Measurements from ENCODE around the gene OR4E1.

OR4E1 gene

DNA sequence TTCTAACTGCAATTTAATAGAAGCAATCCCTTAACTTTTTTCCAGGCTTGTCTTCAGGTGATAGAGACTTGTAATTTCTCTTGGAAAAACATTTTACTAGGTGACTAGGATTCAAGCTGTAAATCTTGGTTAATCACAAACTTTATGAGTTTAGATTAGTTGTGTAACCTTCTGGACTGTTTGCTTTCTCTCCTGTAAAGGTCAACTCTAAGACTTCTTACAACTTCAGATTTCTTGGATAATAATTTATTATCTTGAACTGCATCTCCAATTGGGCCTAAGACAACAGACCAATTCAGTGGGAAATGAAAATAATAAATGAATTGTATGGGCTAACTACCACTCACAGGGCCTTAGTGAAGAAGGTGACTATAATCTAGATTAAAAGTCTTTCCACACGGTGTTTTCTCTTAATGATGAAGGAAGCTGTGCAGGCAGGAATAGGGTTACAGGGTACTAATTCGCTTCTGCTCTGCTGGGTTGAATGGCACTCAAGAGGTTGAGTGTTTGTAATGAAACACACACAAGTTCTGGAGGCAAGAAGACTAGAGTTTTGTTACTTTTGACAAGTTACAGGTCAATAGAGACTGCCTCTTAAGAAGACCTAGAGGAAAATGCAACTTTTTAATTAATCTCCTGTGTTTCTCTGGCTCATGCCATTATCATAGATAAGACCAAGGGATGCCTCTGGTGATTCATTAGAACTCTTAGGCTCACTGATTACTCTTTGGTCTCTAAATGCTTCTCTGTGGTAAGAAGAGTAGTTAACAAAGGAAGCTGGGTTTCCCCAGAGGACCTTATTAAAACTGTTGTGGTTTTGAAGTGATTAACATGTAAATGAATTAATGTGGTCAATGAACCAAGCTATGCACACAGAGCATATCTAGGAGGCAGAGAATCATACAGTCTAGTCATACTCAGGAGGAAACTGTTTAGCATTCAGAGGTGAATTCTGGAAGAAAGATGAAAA, 30.0 kb upstream of the OR4E1 start:
- TF ChIP-seq, protein P1, sequence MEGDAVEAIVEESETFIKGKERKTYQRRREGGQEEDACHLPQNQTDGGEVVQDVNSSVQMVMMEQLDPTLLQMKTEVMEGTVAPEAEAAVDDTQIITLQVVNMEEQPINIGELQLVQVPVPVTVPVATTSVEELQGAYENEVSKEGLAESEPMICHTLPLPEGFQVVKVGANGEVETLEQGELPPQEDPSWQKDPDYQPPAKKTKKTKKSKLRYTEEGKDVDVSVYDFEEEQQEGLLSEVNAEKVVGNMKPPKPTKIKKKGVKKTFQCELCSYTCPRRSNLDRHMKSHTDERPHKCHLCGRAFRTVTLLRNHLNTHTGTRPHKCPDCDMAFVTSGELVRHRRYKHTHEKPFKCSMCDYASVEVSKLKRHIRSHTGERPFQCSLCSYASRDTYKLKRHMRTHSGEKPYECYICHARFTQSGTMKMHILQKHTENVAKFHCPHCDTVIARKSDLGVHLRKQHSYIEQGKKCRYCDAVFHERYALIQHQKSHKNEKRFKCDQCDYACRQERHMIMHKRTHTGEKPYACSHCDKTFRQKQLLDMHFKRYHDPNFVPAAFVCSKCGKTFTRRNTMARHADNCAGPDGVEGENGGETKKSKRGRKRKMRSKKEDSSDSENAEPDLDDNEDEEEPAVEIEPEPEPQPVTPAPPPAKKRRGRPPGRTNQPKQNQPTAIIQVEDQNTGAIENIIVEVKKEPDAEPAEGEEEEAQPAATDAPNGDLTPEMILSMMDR (IDR thresholded peaks at IDR 0.05), result no peak

DNA sequence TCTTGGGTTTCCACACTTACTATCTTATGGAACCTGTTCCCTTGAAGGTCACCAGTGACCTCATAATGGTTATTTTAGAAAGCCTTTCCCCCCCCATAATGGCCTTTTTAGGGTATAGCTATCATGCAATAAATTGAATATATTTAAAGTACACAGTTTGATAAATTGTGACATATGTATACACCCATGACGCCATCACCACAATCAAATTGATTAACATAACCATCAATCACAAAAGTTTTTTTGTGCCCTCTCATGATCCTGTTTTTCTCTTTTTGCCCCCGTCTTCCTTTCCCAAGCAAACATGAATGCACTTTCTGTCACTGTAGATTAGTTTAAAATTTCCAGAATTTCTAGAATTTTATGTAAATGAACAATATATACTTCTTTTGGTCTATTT, 28.7 kb upstream of the OR4E1 start:
- TF ChIP-seq, protein P1 (IDR thresholded peaks at IDR 0.05), result no peak

DNA sequence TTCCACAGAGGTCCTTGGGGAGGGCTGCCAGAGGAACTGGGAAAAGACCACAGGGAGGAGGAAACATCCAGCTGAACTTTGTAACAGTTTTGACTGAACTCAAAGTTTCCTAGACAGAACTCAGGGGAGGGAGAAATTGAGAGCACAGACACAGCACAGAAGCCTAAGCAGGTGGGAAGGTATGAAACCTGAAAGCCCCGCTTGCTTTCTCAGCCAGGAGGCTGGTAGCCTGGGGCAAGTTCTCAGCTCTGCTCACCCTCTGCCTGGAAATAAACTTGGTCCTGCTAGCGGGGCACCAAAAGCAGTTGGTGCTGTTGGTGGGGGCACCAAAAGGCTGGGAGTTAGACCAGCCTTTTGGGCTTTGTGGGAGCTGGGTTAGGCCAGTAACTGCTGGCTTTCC, 25.9 kb upstream of the OR4E1 start:
- TF ChIP-seq, protein P1 (IDR thresholded peaks at IDR 0.05), result no peak

DNA sequence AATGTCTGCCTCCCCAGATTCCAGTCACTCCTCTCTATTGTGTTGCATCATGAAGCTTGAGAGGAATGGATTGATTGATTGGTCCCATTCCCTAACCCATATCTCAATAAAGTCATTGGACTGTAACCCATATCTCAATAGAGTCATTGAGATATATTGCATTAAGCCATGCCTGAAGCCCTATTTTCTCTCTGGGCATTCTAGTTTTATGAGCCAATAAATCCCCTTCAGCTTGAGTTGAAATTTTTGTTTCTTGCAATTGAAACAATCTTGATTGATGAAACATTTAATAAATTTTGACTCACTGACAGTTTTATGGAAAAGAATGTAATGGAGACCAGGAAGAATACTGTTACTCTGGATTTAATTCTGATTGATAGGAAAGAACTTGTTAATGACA, 20.8 kb upstream of the OR4E1 start:
- TF ChIP-seq, protein P1 (IDR thresholded peaks at IDR 0.05), result no peak

DNA sequence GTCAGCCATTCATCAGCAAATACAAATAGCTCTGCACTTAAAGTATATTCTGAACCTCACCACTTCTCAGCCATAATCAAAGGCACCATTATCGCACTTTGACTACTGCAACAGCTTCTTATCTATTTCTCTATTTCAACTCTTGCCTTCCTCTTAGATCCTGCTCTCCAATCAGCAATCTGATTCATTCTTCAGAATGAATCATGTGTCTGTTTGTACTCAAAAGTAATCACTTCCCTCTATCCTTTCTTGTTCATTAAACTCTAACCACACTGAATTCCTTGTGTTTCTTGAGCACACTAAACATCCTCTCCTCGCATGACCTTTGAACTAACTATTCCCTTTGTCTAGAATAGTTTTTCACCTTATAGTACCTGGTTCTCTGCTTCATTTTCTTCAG, 12.8 kb upstream of the OR4E1 start:
- TF ChIP-seq, protein P1 (IDR thresholded peaks at IDR 0.05), result no peak

DNA sequence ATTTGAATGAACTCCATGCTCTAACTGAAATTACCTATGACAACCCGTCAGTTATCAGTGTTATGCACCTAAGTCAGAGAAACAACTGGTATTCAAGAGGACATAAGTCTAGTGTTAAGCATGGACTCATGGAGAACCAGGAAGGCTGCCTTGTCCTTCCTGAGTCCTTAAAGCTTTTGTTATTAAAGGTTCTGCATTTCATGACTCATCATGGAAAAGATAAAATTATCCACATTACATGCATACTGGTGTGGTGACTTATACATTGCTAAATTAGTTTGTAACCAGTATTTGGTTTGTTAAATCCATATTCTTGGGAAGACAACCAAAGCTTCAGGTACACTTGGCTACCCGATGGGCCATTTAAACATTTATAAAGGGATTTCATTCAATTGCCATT, 6.5 kb upstream of the OR4E1 start:
- TF ChIP-seq, protein P1 (IDR thresholded peaks at IDR 0.05), result no peak

DNA sequence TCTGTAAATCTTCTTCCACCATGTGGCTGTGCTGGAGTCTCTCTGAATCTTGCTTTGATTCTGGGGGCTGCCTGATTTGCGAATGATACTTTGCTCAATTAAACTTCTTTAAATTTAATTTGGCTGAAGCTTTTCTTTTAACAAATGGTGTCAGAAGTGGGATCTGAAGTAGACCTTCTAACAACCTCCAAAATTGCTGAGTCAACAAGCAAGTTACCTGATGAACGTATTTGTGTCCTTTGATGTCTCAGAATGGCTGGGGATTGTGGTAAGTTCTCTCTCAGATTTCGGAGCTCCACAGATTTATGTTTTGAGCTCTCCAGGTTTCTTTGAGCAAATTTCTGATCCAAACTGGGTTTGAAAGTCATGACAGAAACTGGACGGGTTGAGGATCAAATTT, 1.9 kb upstream of the OR4E1 start:
- TF ChIP-seq, protein P1 (IDR thresholded peaks at IDR 0.05), result no peak
